Inflammatory macrophage treated with lipopolysaccharide for 4 hours (primary cell): ENCODE measurements around the gene ZNF443.
"Not testable (repeated sequence)": the region's sequence is repeated elsewhere in the genome, so short reads cannot be mapped to it uniquely, and the experiment has no call there.

ENCODE experiments used
- DNase-seq: peaks from one replicate; pipeline ENCODE4 v3.0.0-alpha.2; 2020

ZNF443 gene

DNA sequence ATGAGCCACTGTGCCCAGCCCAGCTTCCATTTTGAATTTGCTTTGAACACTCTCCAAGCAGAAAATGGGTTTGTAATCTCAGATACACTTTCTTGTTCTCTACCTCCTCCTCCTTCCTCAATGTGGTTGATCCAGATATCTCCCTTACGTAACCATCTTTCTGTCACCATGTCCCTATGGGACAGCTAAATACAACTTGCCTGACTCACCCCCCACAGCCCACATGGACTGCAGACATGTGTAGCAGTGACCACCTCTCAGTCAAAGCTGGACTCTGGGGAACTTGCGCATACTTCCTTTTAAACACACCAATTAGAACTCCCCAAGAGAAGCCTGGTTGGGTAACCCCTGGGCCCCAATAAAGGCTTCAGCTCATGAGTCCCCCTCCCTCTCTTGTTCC is 28.9 kb downstream of the ZNF443 start:
- DNase-seq = peak; percentile 1

DNA sequence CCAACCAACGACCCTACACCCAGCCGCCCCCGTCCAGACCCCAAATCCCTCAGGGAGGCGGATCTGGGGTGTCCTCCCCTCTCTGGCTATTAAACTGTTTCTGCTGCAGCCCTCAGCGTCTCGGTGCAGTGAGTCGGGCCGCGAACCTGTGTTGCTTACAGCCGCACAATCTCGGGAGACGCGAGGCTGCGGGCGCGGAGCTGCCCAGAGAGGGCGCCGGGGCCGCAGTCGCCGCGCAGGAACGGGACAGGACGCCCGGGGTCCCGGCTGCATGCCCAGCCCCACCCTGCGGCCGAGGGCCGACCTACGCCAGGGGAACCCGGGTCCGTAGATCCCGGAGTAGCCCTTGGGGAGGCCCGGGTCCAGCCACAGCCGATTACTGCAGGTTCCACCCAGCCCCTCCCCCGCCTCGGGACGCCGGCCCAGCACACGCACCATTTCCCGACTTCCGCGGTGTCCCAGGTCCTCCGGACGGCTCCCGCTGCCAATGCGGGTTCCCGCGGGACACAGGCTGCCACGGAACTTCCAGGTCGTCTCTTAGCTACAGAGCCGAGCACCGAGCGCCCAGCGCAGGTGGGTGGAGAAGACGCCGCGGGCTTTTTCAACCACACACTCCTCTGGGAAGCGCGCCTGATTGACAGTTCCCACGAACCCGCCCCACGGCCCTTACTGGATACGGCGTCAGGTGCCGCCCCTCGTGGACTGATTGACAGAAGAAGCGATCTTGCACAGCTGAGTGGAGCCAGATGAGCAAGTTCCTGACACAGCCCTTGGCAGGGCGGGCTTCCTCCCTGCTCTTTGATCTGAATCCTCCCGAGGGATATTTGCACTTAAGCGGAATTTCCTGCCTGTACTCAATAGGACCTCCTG is 40.0 kb downstream of the ZNF443 start, which contains the start of gene ZNF799:
Gene ZNF799 (minus strand): TSS at position 639 of the 870 bp plus-strand sequence. CDS start 201 bp downstream, at position 438.
- DNase-seq = peak; percentile 96

DNA sequence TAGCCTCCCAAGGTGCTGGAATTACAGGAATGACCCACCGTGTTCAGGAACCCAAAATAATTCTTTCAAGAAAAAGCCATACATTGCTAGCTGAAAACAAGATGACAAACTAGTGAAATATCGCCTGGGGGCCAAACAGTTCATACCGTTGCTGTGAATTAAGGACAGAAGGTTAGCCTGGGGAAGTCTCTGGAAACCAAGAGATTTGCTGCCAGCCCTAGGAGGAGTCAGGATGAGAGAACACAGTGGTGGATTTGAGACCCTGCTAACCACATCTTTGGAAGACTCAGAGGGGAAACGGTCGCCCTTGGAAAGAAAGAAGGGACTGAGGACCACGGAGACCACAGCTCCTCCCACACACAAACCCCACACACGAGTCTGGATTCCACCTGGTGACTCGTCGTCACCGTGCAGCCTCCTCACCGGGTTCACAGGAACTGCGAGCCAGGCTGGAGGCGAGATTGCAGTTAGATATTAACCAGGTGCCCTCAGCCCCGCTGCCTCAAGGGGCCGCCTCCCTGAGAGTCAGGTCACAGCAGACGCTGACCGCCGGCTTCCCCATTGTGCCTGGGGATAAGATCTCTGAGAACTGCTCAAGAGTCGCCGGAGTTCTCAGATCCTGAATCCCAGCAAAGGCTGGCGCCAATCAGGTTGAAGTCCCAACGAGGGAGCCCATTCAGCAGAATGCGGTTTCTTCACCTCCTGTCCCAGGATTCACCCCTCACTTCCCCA is 40.8 kb downstream of the ZNF443 start:
- DNase-seq = peak; percentile 21

DNA sequence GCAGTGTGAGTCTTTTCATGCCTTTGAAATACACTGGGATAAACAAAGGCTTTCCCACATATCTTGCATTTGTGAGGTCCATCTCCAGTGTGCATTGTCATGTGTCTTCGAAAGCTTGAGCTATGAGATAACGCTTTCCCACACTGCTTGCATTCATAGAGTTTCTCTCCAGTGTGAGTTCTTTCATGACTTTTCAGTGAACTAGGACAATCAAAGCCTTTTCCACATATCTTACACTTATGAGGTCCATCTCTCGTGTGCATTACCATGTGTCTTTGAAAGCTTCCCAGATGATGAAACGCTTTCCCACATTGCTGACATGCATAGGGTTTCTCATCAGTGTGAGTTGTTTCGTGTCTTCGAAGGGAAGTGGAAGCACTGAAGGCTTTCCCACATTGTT is 49.7 kb downstream of the ZNF443 start:
- DNase-seq = not testable (repeated sequence)

DNA sequence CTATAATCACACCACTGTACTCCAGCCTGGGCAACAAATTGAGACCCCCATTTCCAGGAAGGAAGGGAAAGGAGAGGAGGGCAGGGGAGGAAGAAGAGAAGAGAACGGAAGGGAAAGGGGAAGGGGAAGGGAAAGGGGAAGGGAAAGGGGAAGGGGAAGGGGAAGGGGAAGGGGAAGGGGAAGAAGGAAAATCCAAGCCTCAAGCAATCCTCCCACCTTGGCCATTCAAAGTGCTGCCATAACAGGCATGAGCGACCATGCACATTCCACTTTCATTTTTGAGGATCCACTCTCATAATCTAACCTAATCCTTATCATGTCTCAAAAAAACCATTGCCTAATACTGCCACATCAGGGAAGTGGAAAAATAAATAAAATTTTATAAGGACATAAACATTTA is 54.5 kb downstream of the ZNF443 start:
- not testable (repeated sequence) for DNase-seq

DNA sequence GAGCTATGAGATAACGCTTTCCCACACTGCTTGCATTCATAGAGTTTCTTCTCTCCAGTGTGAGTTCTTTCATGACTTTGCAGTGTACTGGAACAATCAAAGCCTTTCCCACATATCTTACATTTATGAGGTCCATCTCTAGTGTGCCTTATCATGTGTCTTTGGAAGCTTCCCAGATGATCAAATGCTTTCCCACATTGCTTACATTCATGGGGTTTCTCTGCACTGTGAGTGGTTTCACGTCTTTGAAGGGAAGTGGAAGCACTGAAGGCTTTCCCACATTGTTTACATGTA is 60.4 kb downstream of the ZNF443 start:
- DNase-seq = no peak

DNA sequence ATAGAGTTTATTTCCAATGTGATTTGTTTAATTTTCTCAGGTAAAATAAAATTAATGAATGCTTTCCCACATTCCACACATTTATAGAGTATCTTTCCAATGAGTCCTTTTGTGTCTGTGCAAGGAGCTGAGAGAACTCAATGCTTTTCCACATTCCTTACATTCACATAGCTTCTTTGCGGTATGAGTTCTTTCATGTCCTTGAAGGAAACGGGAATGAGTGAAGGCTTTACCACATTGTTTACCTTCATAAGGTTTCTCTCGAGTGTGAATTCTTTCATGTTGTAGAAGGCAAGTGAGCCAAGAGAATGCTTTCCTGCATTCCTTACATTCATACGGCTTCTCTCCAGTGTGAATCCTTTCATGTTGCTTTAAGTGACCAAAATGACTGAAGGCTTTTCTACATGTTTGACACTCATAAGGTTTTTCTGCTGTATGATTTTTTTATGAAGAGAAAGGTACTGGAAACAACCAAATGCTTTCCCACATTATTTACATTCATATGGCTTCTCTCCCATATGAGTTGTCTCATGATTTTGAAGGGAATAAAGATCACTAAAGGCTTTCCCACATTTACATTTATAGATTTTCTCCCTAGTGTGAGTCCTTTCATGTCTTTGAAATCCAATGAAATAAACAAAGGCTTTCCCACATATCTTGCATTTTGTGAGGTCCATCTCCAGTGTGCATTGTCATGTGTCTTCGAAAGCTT is 60.9 kb downstream of the ZNF443 start:
- DNase-seq = no peak
